ENCODE data around the gene YIF1A.

The YIF1A gene

GRCh38 chr11:66238786-66239413, 50.0 kb downstream of the YIF1A start (continued):
- TF ChIP-seq, protein P1, sequence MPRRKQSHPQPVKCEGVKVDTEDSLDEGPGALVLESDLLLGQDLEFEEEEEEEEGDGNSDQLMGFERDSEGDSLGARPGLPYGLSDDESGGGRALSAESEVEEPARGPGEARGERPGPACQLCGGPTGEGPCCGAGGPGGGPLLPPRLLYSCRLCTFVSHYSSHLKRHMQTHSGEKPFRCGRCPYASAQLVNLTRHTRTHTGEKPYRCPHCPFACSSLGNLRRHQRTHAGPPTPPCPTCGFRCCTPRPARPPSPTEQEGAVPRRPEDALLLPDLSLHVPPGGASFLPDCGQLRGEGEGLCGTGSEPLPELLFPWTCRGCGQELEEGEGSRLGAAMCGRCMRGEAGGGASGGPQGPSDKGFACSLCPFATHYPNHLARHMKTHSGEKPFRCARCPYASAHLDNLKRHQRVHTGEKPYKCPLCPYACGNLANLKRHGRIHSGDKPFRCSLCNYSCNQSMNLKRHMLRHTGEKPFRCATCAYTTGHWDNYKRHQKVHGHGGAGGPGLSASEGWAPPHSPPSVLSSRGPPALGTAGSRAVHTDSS (tag by site-specific recombination; IDR thresholded peaks at IDR 0.05): no peak
- TF ChIP-seq GLI2 (tag by site-specific recombination; IDR thresholded peaks at IDR 0.05; ENCODE audit: borderline replicate concordance, low read depth) (no peak), ZNF747 (tag by site-specific recombination; IDR thresholded peaks at IDR 0.05) (no peak), ZNF433 (tag by site-specific recombination; IDR thresholded peaks at IDR 0.05; ENCODE audit: low read depth) (no peak)

DNA sequence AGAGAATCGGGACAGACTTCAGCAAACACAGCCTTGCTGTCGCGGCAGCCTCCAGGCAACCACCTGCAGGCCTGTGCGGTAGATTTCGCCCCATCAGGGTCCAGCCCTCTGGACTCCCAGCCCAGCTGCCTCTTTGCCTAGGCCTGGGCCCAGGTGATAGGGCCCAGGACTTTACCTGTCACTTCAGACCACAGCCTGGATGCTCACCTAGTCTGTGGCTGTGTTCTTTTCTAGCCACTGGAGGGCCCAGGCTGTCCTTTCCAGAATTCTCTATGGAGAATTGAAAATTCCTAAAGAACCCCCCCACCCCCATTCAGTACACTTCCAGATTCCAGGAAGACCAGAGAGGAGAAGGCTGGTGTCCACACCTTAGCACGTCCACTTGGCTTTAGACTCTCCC, 51.1 kb downstream of the YIF1A start:
- no peak for TF ChIP-seq SP3 (tag by site-specific recombination; IDR thresholded peaks at IDR 0.05)
- no peak for TF ChIP-seq ZNF473 (tag by site-specific recombination; IDR thresholded peaks at IDR 0.05)
- TF ChIP-seq ZNF423 (tag by site-specific recombination; IDR thresholded peaks at IDR 0.05): no peak
- no peak for TF ChIP-seq ZNF558 (tag by site-specific recombination; IDR thresholded peaks at IDR 0.05)
- no peak for TF ChIP-seq ZNF138 (tag by site-specific recombination; IDR thresholded peaks at IDR 0.05; ENCODE audit: borderline replicate concordance)
- no peak for TF ChIP-seq ZBTB49 (tag by site-specific recombination; IDR thresholded peaks at IDR 0.05; ENCODE audit: low read depth)
- ChIA-PET POLR2A (no interaction called here), CTCF (interaction anchor here (0.6 kb wide), 1 partner anchor 167 kb away, joined by 3 read pairs; no protein-coding TSS in a partner anchor)
- Histone ChIP-seq H3K4me1 (ENCODE audit: control insufficient read depth, insufficient read depth, low read length) (no peaks in the 10 kb centered on the region), H3K4me3 (ENCODE audit: low read depth, low read length) (no peak overlapping the region), H3K9me3 (ENCODE audit: control insufficient read depth, insufficient read depth, low read depth, low read length) (no peaks in the 10 kb centered on the region), H3K27ac (ENCODE audit: extremely low read depth, low read depth, low read length) (no peak overlapping the region), H3K36me3 (ENCODE audit: control insufficient read depth in 2 of 2, insufficient read depth in 1 of 2, low read length in 2 of 2) (peaks cover 0 to 75% of the 10 kb centered on the region in 2 experiments; a peak in 1 of 3 replicates)

DNA sequence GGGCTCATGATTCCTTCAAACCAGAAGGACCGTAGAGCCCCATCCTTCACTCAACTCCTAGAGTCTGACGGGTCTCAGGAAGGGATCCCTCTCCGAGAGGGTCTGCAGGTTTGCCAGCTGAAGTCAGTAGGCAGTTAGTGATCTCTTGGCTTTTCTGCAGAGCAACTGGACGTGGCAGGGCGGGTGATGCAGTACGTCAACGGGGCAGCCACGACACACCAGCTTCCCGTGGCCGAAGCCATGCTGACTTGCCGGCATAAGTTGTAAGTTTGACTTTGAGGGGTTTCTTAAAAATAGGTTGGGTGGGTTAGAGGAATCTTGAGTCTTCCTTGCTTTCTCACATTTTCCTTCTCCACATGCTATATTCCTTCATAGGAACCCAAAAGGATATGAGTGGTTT, 53.8 kb downstream of the YIF1A start:
- no peaks in the 10 kb centered on the region for H3K9me3 ChIP-seq (ENCODE audit: control insufficient read depth, insufficient read depth, low read depth, low read length)
- no peaks in the 10 kb centered on the region for H3K4me1 ChIP-seq (ENCODE audit: control insufficient read depth, insufficient read depth, low read length)
- no peak overlapping the region for H3K4me3 ChIP-seq (ENCODE audit: low read depth, low read length)
- ChIA-PET CTCF (interaction anchor here (2.5 kb wide), 1 partner anchor 13 kb away, joined by 14 read pairs; no protein-coding TSS in a partner anchor), POLR2A (no interaction called here)
- H3K36me3 ChIP-seq (ENCODE audit: control insufficient read depth in 2 of 2, insufficient read depth in 1 of 2, low read length in 2 of 2): peaks cover 0 to 76% of the 10 kb centered on the region in 2 experiments; a peak in 2 of 3 replicates
- no peak overlapping the region for H3K27ac ChIP-seq (ENCODE audit: extremely low read depth, low read depth, low read length)
- TF ChIP-seq PRDM4 (tag by site-specific recombination; IDR thresholded peaks at IDR 0.05) (no peak), CTCF (tag by site-specific recombination; IDR thresholded peaks at IDR 0.05) (no peak), ZNF600 (tag by site-specific recombination; IDR thresholded peaks at IDR 0.05) (no peak), ZNF488 (tag by site-specific recombination; IDR thresholded peaks at IDR 0.05) (no peak), ZNF624 (tag by site-specific recombination; IDR thresholded peaks at IDR 0.05) (no peak)
- TF ChIP-seq, protein P2, sequence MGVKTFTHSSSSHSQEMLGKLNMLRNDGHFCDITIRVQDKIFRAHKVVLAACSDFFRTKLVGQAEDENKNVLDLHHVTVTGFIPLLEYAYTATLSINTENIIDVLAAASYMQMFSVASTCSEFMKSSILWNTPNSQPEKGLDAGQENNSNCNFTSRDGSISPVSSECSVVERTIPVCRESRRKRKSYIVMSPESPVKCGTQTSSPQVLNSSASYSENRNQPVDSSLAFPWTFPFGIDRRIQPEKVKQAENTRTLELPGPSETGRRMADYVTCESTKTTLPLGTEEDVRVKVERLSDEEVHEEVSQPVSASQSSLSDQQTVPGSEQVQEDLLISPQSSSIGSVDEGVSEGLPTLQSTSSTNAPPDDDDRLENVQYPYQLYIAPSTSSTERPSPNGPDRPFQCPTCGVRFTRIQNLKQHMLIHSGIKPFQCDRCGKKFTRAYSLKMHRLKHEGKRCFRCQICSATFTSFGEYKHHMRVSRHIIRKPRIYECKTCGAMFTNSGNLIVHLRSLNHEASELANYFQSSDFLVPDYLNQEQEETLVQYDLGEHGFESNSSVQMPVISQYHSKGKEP (tag by site-specific recombination; IDR thresholded peaks at IDR 0.05): no peak

Data from HEK293 (cell line).